Skin of body (tissue), 2 donors: ENCODE measurements around the gene ADGRA1. TPM values are rescaled to one million over a fixed set of nuclear protein-coding genes. Genes with fewer than 3 reads are reported as not detected.
"Not testable (repeated sequence)": the region's sequence is repeated elsewhere in the genome, so short reads cannot be mapped to it uniquely, and the experiment has no call there.

Source experiments
- DNase-seq: peaks from one replicate; lab custom pipeline; 2025; lab: John Stamatoyannopoulos, UW
- total RNA-seq: library from RNA; depleted of rRNA; stranded (reverse); fragments of >200 nt; gene quantifications from one replicate; pipeline ENCODE4 v1.2.3, GENCODE V29; 2014

Gene ADGRA1
- total RNA-seq, 1 donor from 2014 or later, result 0.10 TPM

GRCh38 chr10:133162178-133162909 lies 74.6 kb downstream of the ADGRA1 start:
- no peak for DNase-seq

DNA sequence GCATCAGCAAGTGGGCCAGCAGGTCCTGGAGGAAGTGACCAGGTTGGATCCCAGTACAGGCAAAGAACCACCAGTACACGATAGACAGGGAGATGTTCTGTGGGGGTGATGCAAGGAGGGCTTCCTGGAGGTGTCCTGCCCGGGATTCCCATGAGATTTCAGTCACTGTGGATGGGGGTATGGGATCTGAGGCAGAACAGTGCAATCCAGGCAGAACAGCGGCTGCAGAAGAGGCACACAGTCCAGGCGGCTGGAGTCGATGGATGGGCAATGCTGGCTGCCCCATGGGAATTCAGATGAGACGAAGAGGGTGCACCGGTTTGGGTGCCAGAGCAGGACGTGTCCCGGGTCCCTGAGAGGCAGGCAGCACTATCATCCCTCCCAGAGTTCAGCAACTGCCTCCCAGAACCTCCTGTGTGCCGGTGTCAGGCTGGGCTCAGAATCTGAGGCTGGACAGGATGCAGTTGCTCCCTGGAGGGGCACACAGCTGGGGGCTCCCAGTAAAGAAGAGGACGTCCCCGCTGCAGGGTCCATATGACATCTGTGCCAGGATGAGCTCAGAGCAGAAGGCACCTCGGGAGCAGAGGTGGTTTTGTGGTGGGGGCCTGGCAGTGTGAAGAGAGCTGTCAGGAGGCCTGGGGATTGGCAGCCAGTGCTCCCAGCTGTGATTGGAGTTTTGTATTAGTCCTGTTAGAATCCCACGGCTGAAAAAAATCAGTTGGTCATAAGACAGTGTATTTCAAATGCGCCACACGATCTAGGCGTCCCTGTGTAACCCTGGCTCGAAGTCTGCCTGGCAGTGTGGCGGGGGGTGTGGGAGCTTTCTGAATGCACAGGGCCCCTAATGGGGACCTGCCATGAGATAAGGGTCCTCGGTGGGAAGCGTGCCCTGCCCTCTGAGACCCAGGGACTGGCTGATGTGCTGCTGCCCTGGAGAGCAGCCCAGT lies 75.5 kb downstream of the ADGRA1 start:
- DNase-seq, result no peak

GRCh38 chr10:133163889-133164815 lies 76.4 kb downstream of the ADGRA1 start:
- DNase-seq, result no peak

GRCh38 chr10:133164816-133165555 lies 77.3 kb downstream of the ADGRA1 start:
- DNase-seq, result no peak

DNA sequence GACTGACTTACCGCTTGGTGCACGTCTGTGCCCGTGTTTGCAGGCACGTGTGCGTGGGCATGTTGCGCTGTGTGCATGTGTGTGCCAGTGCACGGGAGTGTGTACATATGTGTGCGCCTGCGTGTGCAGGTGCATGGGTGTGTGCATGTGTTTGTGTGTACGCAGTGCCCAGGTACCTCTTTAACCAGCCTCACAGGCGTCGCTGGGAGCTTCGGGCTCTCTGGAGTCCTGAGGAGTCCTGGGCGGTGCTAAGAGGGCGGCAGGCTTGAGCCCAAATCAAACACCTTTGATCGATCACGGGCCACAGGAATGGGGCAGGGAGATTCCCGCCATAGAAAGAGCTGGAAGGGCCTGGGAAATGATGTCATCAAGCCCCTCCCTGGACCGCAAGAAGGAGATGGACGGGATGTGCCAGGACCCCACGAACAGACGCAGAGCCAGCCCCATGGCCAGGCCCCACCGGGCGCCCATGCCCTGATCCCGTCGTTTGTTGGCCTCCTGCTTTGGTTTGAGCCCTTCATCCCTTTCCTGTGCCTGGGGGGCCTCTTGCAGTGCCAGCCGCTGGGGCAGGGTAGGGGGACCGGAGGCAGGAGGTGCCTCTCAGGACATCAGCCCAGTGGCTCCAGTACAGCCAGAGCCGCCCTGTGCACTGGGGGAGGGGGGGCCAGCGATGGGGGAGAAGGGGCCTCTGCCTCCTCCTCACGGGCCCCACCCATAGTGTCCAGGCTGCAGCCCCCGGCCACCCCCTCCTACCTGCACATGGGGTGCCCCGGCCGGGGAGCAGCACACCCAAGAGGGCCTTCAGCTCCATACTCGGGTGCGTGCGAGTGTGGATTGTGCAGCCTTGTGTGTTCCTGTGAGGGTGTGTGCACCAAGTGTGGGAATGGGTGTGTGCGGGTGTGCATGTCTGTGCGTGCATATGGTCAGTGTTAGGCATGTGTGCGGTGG lies 78.1 kb downstream of the ADGRA1 start:
- no peak for DNase-seq

DNA sequence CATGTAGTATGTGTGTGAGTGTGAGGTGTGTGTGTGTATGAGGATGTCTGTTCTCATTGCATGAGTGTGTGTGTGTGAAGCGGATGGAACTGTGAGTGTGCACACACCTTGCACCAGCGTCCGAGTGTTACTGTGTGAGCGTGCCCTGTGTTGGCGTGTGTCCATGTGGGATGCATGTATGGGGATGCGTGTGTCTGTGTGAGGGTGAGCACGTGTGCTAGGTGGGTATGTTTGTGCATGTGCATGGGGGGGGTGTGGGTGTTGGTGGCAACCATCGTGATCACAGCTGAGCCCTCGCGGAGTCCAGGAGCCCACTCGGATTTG lies 78.7 kb downstream of the ADGRA1 start:
- no peak for DNase-seq

- DNase-seq, result no peak
These were observed 79.3 kb downstream of the ADGRA1 start for GRCh38 chr10:133166828-133167692.

DNA sequence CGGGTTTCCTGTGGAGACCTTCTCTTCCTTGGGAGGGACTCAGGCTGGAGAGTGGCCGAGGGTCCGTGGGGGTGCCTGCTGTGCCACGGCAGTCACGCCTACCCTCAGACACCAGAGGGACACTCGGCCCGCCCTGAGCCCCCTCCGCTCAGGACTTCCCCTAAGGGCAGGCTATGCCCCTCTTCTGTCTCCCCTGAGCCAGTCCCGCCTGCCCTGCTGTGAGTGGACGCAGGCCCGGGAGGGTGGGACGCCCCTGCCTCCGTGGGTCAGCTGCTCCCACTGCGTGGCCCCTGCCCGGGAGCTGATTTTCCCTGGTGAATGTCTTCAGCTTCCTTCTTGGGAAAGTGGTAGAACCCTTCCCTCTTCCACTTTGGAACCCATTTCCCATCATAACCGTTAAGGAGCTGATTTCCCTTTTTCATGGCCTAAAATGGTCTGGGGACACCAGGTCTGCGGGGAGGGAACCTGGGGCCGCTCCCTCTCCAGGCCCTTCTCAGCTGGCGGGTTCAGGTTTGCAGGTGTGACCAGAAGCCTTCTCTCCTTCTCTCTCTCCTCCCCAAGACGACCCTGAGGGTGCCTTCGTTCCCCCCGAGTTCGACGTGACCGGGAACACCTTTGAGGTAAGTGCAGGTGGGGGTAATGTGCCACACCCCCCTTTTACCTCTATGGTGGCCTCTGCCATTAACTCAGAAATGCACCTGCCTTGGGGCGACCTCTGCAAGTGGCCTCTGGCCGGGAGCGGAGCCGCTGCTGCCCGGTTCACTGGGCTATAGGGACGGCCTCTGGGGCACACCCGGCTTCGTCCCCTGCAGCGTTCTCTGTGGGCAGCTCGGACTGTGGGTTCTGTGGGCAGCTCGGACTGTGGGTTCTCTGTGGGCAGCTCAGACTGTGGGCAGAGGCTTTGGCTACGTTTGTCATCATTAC lies 80.2 kb downstream of the ADGRA1 start:
- DNase-seq, result no peak

DNA sequence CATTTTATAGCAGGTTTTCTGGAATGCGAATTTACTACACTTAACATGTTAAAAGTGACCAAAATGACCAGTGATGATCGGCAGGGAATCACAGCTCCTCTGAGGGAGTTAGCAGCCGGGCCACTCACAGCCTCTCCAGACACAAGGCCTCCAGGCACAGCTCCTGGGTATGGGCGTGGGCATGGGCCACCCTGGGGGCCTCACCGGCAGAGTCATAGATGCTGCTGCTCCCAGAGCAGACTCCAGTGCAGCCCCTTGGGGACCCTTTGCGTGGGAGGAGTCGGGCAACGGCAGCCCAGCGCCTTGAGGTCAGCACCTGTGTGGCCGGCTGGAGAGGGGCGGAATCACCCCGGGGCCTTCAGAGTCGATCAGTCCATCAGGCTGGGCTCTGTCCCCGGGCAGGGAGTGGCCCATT lies 80.9 kb downstream of the ADGRA1 start:
- DNase-seq, result no peak

GRCh38 chr10:133169173-133169947 lies 81.6 kb downstream of the ADGRA1 start:
- DNase-seq, result no peak

DNA sequence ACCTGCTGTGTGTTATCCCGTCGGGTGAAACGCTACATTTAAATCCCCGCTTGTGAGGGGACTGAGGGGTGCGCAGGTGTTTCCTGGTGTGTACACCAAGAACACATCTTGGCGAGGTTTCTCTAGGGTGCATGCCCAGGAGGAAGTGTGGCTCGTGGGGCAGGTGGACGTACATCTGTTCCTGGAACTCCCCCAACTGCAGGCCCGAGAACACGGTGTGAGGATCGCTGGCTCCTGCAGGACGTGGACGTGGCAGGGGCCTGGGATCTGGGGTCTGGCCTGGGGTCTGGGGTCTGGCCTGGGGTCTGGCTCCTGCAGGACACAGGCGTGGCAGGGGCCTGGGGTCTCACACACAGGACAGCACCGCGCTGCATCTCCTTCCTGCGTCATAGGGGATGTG lies 82.4 kb downstream of the ADGRA1 start:
- no peak for DNase-seq

DNA sequence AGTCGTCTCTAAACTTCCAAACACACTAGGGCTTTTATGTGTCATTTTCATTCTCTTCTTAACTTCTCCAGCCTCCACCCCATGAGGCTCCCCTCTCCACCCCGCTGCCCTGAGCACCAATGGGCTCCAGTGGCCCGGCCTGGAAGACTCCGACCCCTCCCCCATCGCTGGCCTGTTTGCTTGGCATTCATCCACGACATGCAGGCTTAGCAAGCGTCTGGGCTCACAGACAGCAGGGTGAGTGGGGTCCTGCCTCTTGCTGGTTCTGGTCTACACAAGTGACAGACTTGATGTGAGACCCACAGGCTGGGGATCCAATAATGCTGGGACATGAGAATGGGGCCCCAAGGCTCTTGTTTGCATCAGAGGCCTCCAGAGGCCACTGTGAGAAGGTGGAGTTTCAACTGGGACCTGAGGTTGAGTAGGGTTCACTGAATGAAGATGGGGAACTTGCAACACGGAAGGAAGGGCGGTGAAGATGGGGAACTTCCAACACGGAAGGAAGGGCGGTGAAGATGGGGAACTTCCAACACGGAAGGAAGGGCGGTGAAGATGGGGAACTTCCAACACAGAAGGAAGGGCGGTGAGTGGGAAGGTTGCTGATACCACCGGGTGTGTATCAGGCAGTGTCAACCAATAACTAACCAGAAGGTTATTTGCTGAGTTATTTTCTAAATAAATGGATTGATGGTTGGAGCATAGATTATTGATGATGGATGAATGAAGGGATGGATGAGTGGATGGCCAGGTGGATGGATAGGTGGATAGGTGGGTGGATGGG lies 86.3 kb downstream of the ADGRA1 start:
- DNase-seq, result no peak

- DNase-seq, result no peak
These were observed 87.1 kb downstream of the ADGRA1 start for GRCh38 chr10:133174689-133175263.

DNA sequence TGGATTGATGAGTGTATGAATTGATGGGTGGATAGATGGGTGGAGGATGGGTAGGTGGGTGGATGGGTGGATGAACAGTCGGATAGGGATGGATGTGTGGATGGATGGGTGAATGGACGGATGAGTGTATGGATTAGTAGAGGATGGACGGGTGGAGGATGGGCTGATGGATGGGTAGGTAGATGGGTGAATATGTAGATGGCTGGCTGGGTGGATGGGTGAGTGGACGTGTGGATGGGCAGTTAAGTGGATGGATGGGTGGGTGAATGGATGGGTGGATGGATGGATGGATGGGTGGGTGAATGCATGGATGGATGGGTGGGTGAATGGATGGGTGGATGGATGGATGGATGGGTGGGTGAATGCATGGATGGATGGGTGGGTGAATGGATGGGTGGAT lies 87.9 kb downstream of the ADGRA1 start:
- DNase-seq, result not testable (repeated sequence)

DNA sequence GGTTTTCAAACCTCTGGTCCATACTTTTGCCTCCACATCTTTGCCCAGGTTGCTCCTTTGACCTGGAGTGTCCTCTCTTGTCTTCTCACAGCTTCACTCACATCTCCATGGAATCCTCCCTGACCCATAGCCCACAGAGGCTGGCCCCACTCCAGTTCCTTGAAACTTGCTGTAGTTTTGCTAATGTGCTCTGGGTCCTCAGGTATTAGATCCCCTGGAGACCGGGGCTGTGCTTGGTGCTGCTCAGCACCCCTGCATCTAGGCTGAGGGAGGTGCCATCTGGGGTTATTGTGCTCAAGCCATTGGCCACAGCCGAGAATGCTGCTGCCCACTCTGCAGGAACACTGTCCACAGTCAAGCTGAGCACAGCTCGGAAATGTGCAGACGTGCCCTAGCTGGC lies 88.8 kb downstream of the ADGRA1 start:
- DNase-seq, result no peak
